Panc1 (cell line): ENCODE measurements around the gene SEC61B. TPM values are rescaled to one million over a fixed set of nuclear protein-coding genes. Genes with fewer than 3 reads are reported as not detected.

Experiments
- ATAC-seq: fragments of 200-7000 bp; cut with Tn5 transposase; 2 replicates; pipeline ENCODE4 v1.9.1; 2020; ENCODE audit warnings: mild to moderate bottlenecking, moderate library complexity
- BruUV-seq: library from RNA; stranded (reverse); fragments of 400-500 nt; replicated peaks from 2 replicates; lab custom pipeline; 2021; lab: Mats Ljungman, UMichigan
- CTCF ChIA-PET: fragments of 300-600 bp; sonication (Branson Sonifier 250); formaldehyde crosslinking; loops from one replicate; lab custom pipeline; 2022; ENCODE audit warnings: antibody characterized with exemption; lab: Charles Lee
- POLR2A ChIA-PET: fragments of 300-600 bp; sonication (Branson Sonifier 250); formaldehyde crosslinking; loops from one replicate; lab custom pipeline; 2022; ENCODE audit warnings: antibody characterized with exemption; lab: Charles Lee
- DNase-seq: peaks from one replicate; pipeline ENCODE4 v3.0.0-alpha.2; 2010; ENCODE audit warnings: low read depth, low spot score
- H3K27ac ChIP-seq: 2 replicates; pipeline ENCODE4 v1.5.1; 2011; ENCODE audit warnings: mild to moderate bottlenecking, low read length, inconsistent platforms
- H3K27me3 ChIP-seq: fragments of 200-500 bp; sonication (Bioruptor generic); 2 replicates; pipeline ENCODE4 v1.6.0; 2014; ENCODE audit warnings: low read length, inconsistent platforms; ENCODE audit not compliant: control insufficient read depth, insufficient read depth
- H3K36me3 ChIP-seq: fragments of 200-500 bp; sonication (Bioruptor generic); 2 replicates; pipeline ENCODE4 v1.5.1; 2014; ENCODE audit warnings: inconsistent platforms, mild to moderate bottlenecking, low read length, moderate library complexity; ENCODE audit not compliant: control insufficient read depth, insufficient read depth
- H3K4me1 ChIP-seq: 2 replicates; pipeline ENCODE4 v1.5.1; 2011; ENCODE audit warnings: inconsistent platforms, mild to moderate bottlenecking, low read length, moderate library complexity; ENCODE audit not compliant: control insufficient read depth, insufficient read depth
- H3K4me3 ChIP-seq, 2 experiments: 2 replicates each; pipeline ENCODE4 v1.5.1; 2011 to 2012; ENCODE audit warnings: low read depth in 2 of 2, low read length in 2 of 2, mild to moderate bottlenecking in 2 of 2, inconsistent platforms in 1 of 2, moderate library complexity in 1 of 2
- H3K9me3 ChIP-seq: fragments of 200-500 bp; sonication (Bioruptor generic); 2 replicates; pipeline ENCODE4 v1.5.1; 2014; ENCODE audit warnings: low read depth, mild to moderate bottlenecking, inconsistent platforms, low read length, moderate library complexity; ENCODE audit not compliant: control insufficient read depth, insufficient read depth
- POLR2AphosphoS5 ChIP-seq: IDR thresholded peaks from 2 replicates; pipeline ENCODE4 v1.6.1; 2012; ENCODE audit warnings: mild to moderate bottlenecking, low read depth, low read length, moderate library complexity
- SIN3A ChIP-seq: IDR thresholded peaks from 2 replicates; pipeline ENCODE4 v1.6.1; 2012; ENCODE audit warnings: low read depth, mild to moderate bottlenecking, low read length, moderate library complexity, borderline replicate concordance; ENCODE audit not compliant: insufficient read depth
- TCF7L2 ChIP-seq: IDR thresholded peaks from 2 replicates; pipeline ENCODE4 v1.6.1; 2011; ENCODE audit warnings: mild to moderate bottlenecking, low read depth, low read length, inconsistent platforms
- in situ Hi-C: cut with HindIII; loops from 2 replicates; pipeline ENCODE4 v1.10.0; 2016; ENCODE audit warnings: low sequenced_read_pairs, low pct_unique_long_range_greater_than_20kb
- intact Hi-C: fragments of 100-400 bp; cut with micrococcal nuclease; formaldehyde crosslinking; loops from one replicate; pipeline ENCODE4 v1.10.0; 2022; ENCODE audit not compliant: unreplicated experiment
- total RNA-seq: library from RNA; stranded (reverse); gene quantifications from one replicate; pipeline ENCODE4 v1.2.1, GENCODE V29; 2021; ENCODE audit not compliant: unreplicated experiment
- TF ChIP-seq, protein P1 (sequence below), 2 experiments: IDR thresholded peaks; 2 replicates each; pipeline ENCODE4 v1.6.1; 2011 to 2012; ENCODE audit warnings: low read depth in 2 of 2, control low read depth in 1 of 2, low read length in 1 of 2, mild to moderate bottlenecking in 1 of 2, moderate library complexity in 1 of 2; ENCODE audit not compliant: insufficient read depth in 1 of 2
- TF ChIP-seq, protein P2 (sequence below): fragments of 450-650 bp; IDR thresholded peaks from 2 replicates; pipeline ENCODE4 v1.5.1; 2017; ENCODE audit warnings: mild to moderate bottlenecking

Gene SEC61B
- total RNA-seq, 1 experiment from 2014 or later = 90.4 TPM

DNA sequence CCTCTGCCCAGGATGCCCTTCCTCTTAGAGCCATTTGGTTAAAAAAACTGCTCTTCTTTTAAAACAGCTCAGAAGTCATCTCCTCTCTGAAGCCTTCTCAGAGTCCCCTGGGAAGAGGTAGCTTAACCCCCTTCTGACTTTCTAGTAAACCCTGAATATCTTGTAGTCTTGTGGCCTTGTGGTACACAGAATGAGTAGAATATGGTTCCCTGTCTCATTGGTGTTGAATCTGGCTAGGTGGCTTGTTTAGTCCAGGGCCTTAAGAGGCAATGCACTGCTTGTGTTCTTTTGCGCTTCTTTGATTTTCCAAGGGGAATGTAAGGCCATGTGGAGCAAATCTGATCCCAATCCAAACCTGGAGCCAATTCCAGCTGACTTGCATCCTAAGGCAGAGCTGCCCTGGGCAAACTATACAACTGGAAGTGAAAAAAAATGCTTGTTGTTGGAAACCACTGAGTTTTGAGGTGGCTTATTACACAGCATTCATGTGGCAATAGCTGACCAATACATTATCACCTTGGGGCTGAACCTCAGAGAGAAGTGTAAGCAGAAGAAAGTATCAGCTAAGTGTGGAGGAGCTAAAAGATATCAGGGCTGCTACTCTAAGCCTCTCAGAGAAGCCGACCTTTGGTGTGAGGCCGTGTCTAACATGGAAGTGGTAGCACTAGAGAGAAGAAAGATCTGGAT is 31.3 kb upstream of the SEC61B start:
- CTCF ChIA-PET = no interaction called here
- Histone ChIP-seq H3K9me3 (no peaks in the 10 kb centered on the region), H3K36me3 (no peaks in the 10 kb centered on the region), H3K27ac (no peak overlapping the region), H3K4me3 (no peak overlapping the region), H3K27me3 (peaks cover 4% of the 10 kb centered on the region), H3K4me1 (no peaks in the 10 kb centered on the region)
- BruUV-seq = no TSS peak
- ATAC-seq (no peak), DNase-seq (no peak)
- POLR2A ChIA-PET = no interaction called here
- intact Hi-C loops = no loop called here
- in situ Hi-C loops = no loop called here
- TF ChIP-seq, protein P1, sequence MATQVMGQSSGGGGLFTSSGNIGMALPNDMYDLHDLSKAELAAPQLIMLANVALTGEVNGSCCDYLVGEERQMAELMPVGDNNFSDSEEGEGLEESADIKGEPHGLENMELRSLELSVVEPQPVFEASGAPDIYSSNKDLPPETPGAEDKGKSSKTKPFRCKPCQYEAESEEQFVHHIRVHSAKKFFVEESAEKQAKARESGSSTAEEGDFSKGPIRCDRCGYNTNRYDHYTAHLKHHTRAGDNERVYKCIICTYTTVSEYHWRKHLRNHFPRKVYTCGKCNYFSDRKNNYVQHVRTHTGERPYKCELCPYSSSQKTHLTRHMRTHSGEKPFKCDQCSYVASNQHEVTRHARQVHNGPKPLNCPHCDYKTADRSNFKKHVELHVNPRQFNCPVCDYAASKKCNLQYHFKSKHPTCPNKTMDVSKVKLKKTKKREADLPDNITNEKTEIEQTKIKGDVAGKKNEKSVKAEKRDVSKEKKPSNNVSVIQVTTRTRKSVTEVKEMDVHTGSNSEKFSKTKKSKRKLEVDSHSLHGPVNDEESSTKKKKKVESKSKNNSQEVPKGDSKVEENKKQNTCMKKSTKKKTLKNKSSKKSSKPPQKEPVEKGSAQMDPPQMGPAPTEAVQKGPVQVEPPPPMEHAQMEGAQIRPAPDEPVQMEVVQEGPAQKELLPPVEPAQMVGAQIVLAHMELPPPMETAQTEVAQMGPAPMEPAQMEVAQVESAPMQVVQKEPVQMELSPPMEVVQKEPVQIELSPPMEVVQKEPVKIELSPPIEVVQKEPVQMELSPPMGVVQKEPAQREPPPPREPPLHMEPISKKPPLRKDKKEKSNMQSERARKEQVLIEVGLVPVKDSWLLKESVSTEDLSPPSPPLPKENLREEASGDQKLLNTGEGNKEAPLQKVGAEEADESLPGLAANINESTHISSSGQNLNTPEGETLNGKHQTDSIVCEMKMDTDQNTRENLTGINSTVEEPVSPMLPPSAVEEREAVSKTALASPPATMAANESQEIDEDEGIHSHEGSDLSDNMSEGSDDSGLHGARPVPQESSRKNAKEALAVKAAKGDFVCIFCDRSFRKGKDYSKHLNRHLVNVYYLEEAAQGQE (IDR thresholded peaks at IDR 0.05; ENCODE audit: insufficient read depth in 1 of 2, low read depth in 2 of 2, low read length in 1 of 2) = no peak
- TF ChIP-seq POLR2AphosphoS5 = no peak
- TF ChIP-seq, protein P2, sequence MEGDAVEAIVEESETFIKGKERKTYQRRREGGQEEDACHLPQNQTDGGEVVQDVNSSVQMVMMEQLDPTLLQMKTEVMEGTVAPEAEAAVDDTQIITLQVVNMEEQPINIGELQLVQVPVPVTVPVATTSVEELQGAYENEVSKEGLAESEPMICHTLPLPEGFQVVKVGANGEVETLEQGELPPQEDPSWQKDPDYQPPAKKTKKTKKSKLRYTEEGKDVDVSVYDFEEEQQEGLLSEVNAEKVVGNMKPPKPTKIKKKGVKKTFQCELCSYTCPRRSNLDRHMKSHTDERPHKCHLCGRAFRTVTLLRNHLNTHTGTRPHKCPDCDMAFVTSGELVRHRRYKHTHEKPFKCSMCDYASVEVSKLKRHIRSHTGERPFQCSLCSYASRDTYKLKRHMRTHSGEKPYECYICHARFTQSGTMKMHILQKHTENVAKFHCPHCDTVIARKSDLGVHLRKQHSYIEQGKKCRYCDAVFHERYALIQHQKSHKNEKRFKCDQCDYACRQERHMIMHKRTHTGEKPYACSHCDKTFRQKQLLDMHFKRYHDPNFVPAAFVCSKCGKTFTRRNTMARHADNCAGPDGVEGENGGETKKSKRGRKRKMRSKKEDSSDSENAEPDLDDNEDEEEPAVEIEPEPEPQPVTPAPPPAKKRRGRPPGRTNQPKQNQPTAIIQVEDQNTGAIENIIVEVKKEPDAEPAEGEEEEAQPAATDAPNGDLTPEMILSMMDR = no peak
- TF ChIP-seq SIN3A = no peak
- TF ChIP-seq TCF7L2 = no peak

DNA sequence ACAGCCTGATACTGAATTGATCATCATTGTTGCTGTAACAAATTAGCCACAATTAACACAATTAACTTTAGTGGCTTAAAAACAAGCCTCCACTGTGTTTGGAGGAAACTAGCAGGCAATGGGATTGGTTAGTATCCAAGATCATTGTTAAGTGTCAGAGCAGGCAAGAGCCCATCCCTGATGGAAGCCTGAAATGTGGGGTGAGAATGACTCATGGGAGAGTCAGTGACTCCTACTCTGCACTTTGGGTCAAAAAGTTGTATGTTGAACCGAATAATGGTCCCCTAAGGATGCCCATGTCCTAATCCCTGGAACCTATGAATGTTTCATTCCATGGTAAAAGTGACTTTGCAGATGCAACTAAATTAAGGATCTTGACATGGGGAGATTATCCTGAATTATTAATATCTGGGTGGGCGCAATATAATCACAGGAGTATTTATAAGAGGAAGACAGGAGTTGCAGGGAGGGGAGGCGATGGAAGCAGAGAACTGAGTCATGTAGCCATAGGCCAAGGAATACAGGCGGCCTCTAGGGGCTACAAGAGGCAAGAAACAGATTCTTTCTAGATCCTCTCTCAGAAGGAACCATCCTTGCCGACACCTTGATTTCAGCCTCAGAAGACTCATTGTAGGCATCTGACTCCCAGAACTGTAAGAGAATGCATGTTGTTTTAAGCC is 29.2 kb upstream of the SEC61B start:
- BruUV-seq = no TSS peak
- in situ Hi-C loops = no loop called here

More for the DNA sequence above, 29.2 kb upstream of the SEC61B start:
- DNase-seq = no peak
- Histone ChIP-seq H3K4me1 (no peaks in the 10 kb centered on the region; the same call in 1 of the 2 replicates), H3K27ac (no peak overlapping the region), H3K9me3 (no peaks in the 10 kb centered on the region), H3K4me3 (no peak overlapping the region), H3K27me3 (peaks cover 2% of the 10 kb centered on the region; the same call in 1 of the 2 replicates), H3K36me3 (no peaks in the 10 kb centered on the region)
- CTCF ChIA-PET = no interaction called here
- ATAC-seq = no peak
- POLR2A ChIA-PET = no interaction called here
- TF ChIP-seq, protein P2 = peak; percentile 20
- TF ChIP-seq, protein P1 (IDR thresholded peaks at IDR 0.05; ENCODE audit: insufficient read depth in 1 of 2, low read depth in 2 of 2, low read length in 1 of 2) = no peak
- intact Hi-C loops = no loop called here
